Measurements from ENCODE around the gene HHLA2.

The HHLA2 gene

DNA sequence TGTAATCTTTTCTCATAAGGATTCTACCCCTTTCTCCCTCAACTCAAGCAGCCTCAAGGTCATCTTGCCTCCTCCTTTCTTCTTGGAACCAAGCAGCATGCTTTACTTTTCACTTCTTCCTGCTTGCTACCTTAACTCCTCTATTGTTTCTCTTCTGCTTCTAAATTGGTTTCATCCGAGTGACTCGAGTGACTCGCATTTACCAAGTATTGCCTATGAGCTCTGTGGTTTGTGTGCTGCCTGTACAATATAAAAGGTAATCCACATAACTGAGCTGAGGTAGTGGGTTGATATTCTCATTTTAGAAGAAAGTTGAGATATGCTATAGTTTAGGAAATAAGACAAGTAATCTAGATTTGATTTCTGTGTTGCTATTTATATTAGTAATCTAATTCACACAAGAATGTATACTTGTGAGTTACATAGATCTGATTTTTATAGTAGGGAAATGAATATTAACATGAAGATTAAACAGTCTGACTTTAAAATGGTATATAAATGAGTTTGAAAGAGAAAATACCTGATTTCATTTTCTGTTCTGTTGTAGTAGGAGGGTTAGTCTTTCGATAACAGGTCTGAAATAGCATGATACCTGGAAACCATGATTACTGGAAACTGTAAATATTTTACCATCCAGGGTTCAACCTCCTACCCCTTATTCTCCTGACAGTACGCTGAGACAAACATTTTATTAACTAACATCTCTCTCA is 5.5 kb downstream of the HHLA2 start:
- no peak for DNase-seq

DNA sequence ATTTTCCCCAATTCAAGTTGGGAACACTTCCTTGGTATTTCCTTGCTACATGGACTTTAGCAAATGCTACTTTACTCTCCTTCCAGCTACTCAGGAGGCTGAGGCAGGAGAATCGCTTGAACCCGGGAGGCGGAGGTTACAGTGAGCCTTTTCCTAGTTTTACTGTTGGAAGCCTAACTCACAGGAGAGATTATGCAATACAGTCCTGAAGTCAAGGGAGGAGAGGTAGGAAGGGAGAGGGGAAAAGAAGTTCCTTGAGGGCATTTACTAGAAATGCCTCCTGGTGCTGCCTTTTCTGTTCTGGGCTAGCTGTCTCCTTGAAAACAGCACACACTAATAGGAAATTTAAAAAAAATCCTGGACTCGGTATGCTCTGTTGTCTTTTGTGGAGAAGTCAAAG is 6.2 kb downstream of the HHLA2 start:
- no peak for DNase-seq

GRCh38 chr3:108305484-108306172 is 9.3 kb downstream of the HHLA2 start:
- peak; percentile 40 for DNase-seq

- peak; percentile 84 for DNase-seq
These were observed 15.4 kb downstream of the HHLA2 start for GRCh38 chr3:108311797-108312196.

GRCh38 chr3:108312656-108313055 is 16.3 kb downstream of the HHLA2 start:
- no peak for DNase-seq

DNA sequence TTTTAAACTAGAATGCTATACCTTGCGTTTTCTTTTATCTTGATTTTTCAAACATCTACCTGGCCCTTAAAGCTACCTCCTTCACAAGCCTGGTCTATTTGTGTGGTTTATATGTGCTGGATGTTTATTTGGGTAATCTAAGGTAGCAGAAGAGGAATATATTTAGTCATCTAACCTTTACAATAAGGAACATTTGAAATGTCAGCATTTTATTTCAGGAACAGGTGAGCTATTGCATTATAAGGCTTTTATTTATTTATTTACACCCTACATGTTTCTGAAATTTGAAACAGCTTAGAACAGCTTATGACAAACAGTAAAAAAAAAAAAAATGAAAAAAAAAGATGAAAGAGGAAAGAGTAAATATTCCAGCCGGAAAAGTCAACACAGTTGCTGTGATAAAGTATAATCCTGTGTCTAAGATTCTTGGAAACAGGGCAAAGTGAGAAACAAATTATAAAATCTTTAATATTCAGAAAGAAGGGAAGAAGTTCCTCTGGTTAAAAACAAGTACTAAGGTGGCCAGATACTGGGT is 19.5 kb downstream of the HHLA2 start:
- no peak for DNase-seq

DNA sequence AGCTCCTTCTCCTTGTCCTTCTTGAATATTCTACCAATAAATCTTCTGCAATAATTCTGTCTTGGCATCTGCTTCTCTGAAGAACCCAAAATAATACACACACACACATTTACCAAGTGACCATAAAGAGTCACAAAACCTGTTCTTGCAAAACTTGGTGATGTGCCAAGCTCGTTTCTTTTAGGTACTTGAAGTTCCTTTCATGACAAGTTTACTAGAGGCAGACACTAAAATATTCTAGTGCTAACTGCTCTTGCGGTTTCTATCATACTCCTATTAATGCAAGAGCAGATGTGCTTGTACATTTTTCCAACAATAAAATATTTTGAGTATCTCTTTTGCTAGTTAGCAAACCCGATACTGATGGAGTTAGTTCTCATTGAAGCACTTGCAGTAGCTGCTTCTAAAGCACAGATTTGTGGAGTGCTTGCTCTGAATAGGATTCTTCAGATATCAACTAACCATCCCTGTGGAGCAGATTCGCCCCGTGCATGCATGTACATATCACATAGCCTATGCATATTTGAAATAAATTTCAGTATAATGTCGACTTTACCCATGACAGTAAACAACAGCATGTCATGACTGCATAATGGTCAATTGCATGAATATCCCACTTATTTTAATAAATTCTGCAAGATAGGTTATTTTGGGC is 23.2 kb downstream of the HHLA2 start:
- no peak for DNase-seq

DNA sequence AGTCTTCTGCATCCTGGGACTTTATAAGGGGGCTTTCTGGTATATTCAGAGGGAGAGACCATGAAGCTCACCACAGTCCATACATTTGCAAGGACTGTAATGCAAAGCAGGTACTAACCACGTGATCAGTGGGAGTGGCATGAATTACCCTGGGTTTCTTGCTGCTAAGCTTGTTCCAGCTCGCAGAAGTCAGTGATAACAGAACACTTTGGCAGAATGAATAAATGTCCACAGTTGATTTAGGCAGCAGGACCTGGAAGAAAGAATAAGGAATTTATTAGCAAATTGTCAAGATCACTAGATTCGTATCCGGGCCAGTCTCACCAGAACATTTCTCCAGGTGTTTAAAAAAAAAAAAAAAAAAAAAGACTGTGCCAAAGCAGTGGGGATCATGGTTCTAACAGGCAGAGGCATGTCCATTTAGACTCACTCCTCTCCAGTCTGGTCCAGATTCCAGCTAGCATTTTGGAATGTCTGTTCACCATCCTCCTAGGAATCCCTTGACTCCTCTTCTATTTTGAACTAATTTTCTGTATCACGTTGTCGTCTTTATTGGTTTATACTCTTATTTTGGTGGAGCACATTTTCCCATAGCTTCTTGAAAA is 24.5 kb downstream of the HHLA2 start:
- DNase-seq = no peak

- DNase-seq = no peak
These were observed 26.0 kb downstream of the HHLA2 start for GRCh38 chr3:108322352-108322751.

- no peak for DNase-seq
These were observed 27.8 kb downstream of the HHLA2 start for GRCh38 chr3:108324177-108324576.

- DNase-seq = no peak
These were observed 30.8 kb downstream of the HHLA2 start for GRCh38 chr3:108327168-108327567.

GRCh38 chr3:108328821-108329486 is 32.6 kb downstream of the HHLA2 start:
- DNase-seq = peak; percentile 33

DNA sequence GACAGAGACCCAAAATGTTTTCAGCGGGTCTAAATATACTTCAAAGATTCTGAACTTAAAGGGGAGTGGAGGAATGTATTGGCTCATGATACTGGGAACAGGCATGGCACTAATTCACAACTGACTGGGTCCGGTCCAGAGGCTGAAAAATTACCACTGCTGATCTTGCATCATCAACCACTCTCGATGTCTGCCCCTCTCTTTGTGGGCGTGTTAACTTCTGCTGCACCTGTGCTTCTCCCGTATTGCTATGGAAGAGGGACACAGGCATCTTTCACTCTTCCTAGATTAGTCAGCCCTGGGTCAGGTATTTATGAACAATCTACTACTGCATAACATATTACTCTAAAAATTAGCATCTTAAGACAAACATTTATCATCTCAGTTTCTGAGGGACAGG is 33.2 kb downstream of the HHLA2 start:
- DNase-seq = no peak

- DNase-seq = no peak
These were observed 33.6 kb downstream of the HHLA2 start for GRCh38 chr3:108329947-108330346.

DNA sequence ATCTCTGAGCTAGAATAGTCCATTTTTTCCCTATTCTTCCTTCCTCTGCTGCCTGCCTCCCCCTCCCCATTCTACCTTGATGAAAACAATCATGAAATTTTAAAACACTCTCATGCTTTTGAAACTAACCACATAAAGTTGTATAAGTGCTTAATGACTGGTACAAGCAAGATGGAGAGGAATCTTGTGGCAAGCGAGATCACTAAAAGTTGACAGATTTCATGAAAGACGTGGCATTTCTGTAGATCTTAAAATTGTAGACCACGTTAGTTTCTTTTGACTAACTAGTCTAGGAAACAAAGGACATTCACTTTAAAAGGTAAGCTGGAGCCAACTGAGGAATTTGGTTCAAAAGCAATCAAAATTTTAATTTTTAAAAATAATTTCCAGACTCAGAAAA is 35.4 kb downstream of the HHLA2 start:
- no peak for DNase-seq

DNA sequence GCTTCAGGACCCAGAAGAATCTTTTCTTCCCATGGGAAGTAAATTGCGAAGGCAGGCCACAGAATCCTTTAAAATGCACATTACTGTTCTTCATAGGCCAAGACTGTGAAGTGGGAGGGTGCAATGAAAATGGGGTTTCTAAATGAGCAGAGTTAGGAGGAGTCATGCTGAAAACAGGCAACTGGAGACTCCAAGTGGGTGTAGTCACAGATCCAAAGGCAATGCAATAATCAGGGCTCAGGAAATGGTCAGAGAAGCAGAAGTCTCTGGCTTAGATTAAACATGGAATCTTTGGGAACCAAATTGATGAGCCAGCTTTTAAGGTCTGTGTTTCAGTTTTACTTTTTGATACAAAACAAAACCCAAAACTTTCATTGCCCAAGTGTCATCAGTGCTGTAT is 37.6 kb downstream of the HHLA2 start:
- DNase-seq = no peak

GRCh38 chr3:108334701-108335100 is 38.4 kb downstream of the HHLA2 start:
- no peak for DNase-seq

GRCh38 chr3:108338901-108339545 is 42.7 kb downstream of the HHLA2 start:
- DNase-seq = no peak

DNA sequence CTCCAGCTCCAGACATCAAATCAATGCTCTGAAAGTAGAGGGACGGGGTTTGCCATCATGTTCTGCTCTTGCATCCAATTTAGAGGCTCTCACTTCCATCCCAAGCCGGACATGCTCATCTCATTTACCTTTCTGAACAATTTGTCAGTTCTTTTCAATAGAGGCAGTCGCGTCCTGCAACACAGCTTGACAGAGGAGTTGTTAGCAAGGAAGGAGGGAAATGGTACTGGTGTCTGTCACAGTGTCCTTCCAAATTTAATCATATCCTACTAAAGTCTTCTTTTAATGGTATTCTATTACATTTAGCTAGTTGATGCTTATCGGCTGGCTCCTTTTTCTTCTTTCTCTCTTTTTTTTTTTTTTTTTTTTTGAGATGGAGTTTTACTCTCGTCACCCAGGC is 45.6 kb downstream of the HHLA2 start:
- no peak for DNase-seq

- no peak for DNase-seq
These were observed 46.6 kb downstream of the HHLA2 start for GRCh38 chr3:108342837-108343486.

GRCh38 chr3:108343491-108343890 is 47.1 kb downstream of the HHLA2 start:
- no peak for DNase-seq

All from hematopoietic multipotent progenitor cell treated with erythropoietin and hydrocortisone succinate and interleukin-3 and kit ligand, for 6 days (in vitro differentiated cells).